Subcutaneous adipose tissue (tissue), 4 donors: Measurements from ENCODE around the gene RTF1. TPM values are rescaled to one million over a fixed set of nuclear protein-coding genes. Genes with fewer than 3 reads are reported as not detected.

Source experiments
- CTCF ChIP-seq: fragments of 450-650 bp; IDR thresholded peaks from one replicate; pipeline ENCODE4 v1.5.1; 2016; ENCODE audit warnings: low read depth, mild to moderate bottlenecking, control low read depth, antibody characterized with exemption, moderate library complexity
- total RNA-seq, 4 donors: library from RNA; depleted of rRNA; stranded (reverse); fragments of >200 nt; gene quantifications; one replicate each; pipeline ENCODE4 v1.1.0, GENCODE V29; 2016

Gene RTF1
- total RNA-seq, 4 donors from 2014 or later: 21.7 to 58.7 (median 32.5) TPM

GRCh38 chr15:41401904-41402267 lies 15.0 kb upstream of the RTF1 start:
- TF ChIP-seq CTCF: no peak

GRCh38 chr15:41407341-41407740 lies 9.6 kb upstream of the RTF1 start:
- no peak for TF ChIP-seq CTCF

- no peak for TF ChIP-seq CTCF
Measured at GRCh38 chr15:41408234-41408641, 8.7 kb upstream of the RTF1 start.

- TF ChIP-seq CTCF: no peak
Measured at GRCh38 chr15:41411031-41411430, 5.9 kb upstream of the RTF1 start.

GRCh38 chr15:41411441-41411840 lies 5.5 kb upstream of the RTF1 start:
- TF ChIP-seq CTCF: no peak

GRCh38 chr15:41416128-41416741 lies 660 bp upstream of the RTF1 start:
- no peak for TF ChIP-seq CTCF

GRCh38 chr15:41417418-41418195 lies 712 bp downstream of the RTF1 start:
- TF ChIP-seq CTCF: no peak
